Keratinocyte (primary cell): ENCODE measurements around the gene IFT22. TPM values are rescaled to one million over a fixed set of nuclear protein-coding genes. Genes with fewer than 3 reads are reported as not detected.
A peak's percentile ranks its signal among the peaks of the same experiment; 100 is the strongest.

Experiments used
- DNase-seq: peaks from one replicate; pipeline ENCODE4 v3.0.0-alpha.2; 2011; ENCODE audit warnings: low read depth, missing footprints, low spot score
- FAIRE-seq: peaks from 2 replicates; lab custom pipeline; 2011; peaks lifted over from hg19 to GRCh38; lab: Jason Lieb, UNC
- H2AFZ ChIP-seq: 2 replicates; pipeline ENCODE4 v1.6.0; 2012; ENCODE audit warnings: low read length, control low read depth, inconsistent platforms; ENCODE audit not compliant: control insufficient read depth
- H3K27ac ChIP-seq: 2 replicates; pipeline ENCODE4 v1.5.1; 2011; ENCODE audit warnings: low read length; ENCODE audit not compliant: control insufficient read depth, insufficient read depth
- H3K27me3 ChIP-seq: 3 replicates; pipeline ENCODE4 v1.6.0; 2011; ENCODE audit warnings: low read length; ENCODE audit not compliant: control insufficient read depth, insufficient read depth; ENCODE audit errors: extremely low read depth
- H3K36me3 ChIP-seq, 2 experiments: 2 replicates in 1 of 2; 3 replicates in 1 of 2; pipeline ENCODE4 v1.5.1; 2011; ENCODE audit warnings: low read length in 2 of 2, mild to moderate bottlenecking in 1 of 2; ENCODE audit not compliant: control insufficient read depth in 2 of 2, insufficient read depth in 2 of 2; ENCODE audit errors: extremely low read depth in 1 of 2
- H3K4me1 ChIP-seq: 3 replicates; pipeline ENCODE4 v1.5.1; 2011; ENCODE audit warnings: low read length; ENCODE audit not compliant: control insufficient read depth, insufficient read depth; ENCODE audit errors: extremely low read depth
- H3K4me2 ChIP-seq: 3 replicates; pipeline ENCODE4 v1.6.0; 2011; ENCODE audit warnings: low read depth, low read length; ENCODE audit not compliant: control insufficient read depth, insufficient read depth; ENCODE audit errors: extremely low read depth
- H3K4me3 ChIP-seq, 3 experiments: fragments of 200-600 bp in 1 of 3; sonication (generic) in 1 of 3; 2 replicates in 2 of 3; 3 replicates in 1 of 3; pipeline ENCODE4 v1.5.1; 2011 to 2016; ENCODE audit warnings: low read length in 3 of 3, mild to moderate bottlenecking in 3 of 3, control low read depth in 2 of 3, inconsistent platforms in 1 of 3, low read depth in 1 of 3, mixed read lengths in 1 of 3, mixed run types in 1 of 3, moderate library complexity in 1 of 3; ENCODE audit not compliant: control insufficient read depth in 2 of 3, insufficient read depth in 2 of 3; ENCODE audit errors: extremely low read depth in 1 of 3
- H3K79me2 ChIP-seq: 2 replicates; pipeline ENCODE4 v1.6.0; 2012; ENCODE audit warnings: low read length; ENCODE audit not compliant: control insufficient read depth, insufficient read depth
- H3K9ac ChIP-seq: 3 replicates; pipeline ENCODE4 v1.6.0; 2011; ENCODE audit warnings: low read length; ENCODE audit not compliant: control insufficient read depth, insufficient read depth; ENCODE audit errors: extremely low read depth
- H3K9me1 ChIP-seq: 3 replicates; pipeline ENCODE4 v1.6.0; 2011; ENCODE audit warnings: low read length; ENCODE audit not compliant: control insufficient read depth, insufficient read depth; ENCODE audit errors: extremely low read depth
- H3K9me3 ChIP-seq: 2 replicates; pipeline ENCODE4 v1.5.1; 2012; ENCODE audit warnings: low read depth, low read length; ENCODE audit not compliant: control insufficient read depth
- H4K20me1 ChIP-seq: 3 replicates; pipeline ENCODE4 v1.6.0; 2011; ENCODE audit warnings: low read length; ENCODE audit not compliant: control insufficient read depth, insufficient read depth; ENCODE audit errors: extremely low read depth
- CTCF ChIP-seq, 3 experiments: IDR thresholded peaks in 1 of 3; conservative IDR thresholded peaks in 1 of 3; optimal IDR thresholded peaks in 1 of 3; 2 replicates in 2 of 3; 3 replicates in 1 of 3; pipeline versions ENCODE3 to v1.5.1; 2011; ENCODE audit warnings: low read length in 3 of 3, mild to moderate bottlenecking in 3 of 3, moderate library complexity in 2 of 3, control low read depth in 1 of 3, inconsistent platforms in 1 of 3; ENCODE audit not compliant: insufficient read depth in 2 of 3; ENCODE audit errors: extremely low read depth in 1 of 3
- EZH2 ChIP-seq: IDR thresholded peaks from one replicate; pipeline ENCODE4 v1.6.1; 2012; ENCODE audit warnings: inconsistent platforms, mild to moderate bottlenecking, low read length, moderate library complexity
- dilution Hi-C: fragments of 300-500 bp; cut with MboI; formaldehyde crosslinking; loops from one replicate; pipeline ENCODE4 v1.7.0; 2020; ENCODE audit warnings: low sequenced_read_pairs; ENCODE audit not compliant: extremely low pct_ligation_motif_present
- polyA plus RNA-seq, 5 experiments: library from polyadenylated mRNA; depleted of rRNA in 3 of 5; stranded (reverse) in 3 of 5; stranded (forward) in 1 of 5; unstranded in 1 of 5; fragments of >200 nt; gene quantifications; 1 replicate in 1 of 5; 2 replicates in 3 of 5; 3 replicates in 1 of 5; pipeline versions ENCODE4 v1.2.1 to v1.2.3, GENCODE V29; 2011 to 2012; ENCODE audit warnings: missing spikeins in 2 of 5, low read depth in 1 of 5, low replicate concordance in 1 of 5

Gene IFT22
- polyA plus RNA-seq, 1 donor (not counting 4 experiments of a cell fraction or from before 2014, with no cell fraction given), result 29.4 TPM

- H3K4me3 ChIP-seq, result no peak overlapping the region
- dilution Hi-C loops, result no loop called here
- TF ChIP-seq EZH2 (peak; percentile 57), CTCF (optimal IDR thresholded peaks at IDR 0.05 in 1 of 3, IDR thresholded peaks at IDR 0.05 in 1 of 3, conservative IDR thresholded peaks at IDR 0.05 in 1 of 3; ENCODE audit: extremely low read depth in 1 of 3, insufficient read depth in 2 of 3, low read length in 3 of 3) (no peak)
- H3K79me2 ChIP-seq, result no peaks in the 10 kb centered on the region
- H3K36me3 ChIP-seq, result no peaks in the 10 kb centered on the region
- no peak for DNase-seq
- no peaks in the 10 kb centered on the region for H3K4me1 ChIP-seq
- H3K9me1 ChIP-seq, result no peaks in the 10 kb centered on the region
- no peak overlapping the region for H3K4me2 ChIP-seq
- H3K9ac ChIP-seq, result no peak overlapping the region
- H3K9me3 ChIP-seq, result peaks cover 8% of the 10 kb centered on the region
- H3K27me3 ChIP-seq, result peaks cover 55% of the 10 kb centered on the region
- H3K27ac ChIP-seq, result no peak overlapping the region
- no peaks in the 10 kb centered on the region for H4K20me1 ChIP-seq
- no peak for FAIRE-seq
- H2AFZ ChIP-seq, result no peak overlapping the region
These were observed 20.9 kb downstream of the IFT22 start for GRCh38 chr7:101300465-101301376.

- peaks cover 55% of the 10 kb centered on the region for H3K27me3 ChIP-seq
- H2AFZ ChIP-seq, result no peak overlapping the region
- no peak for FAIRE-seq
- H3K79me2 ChIP-seq, result no peaks in the 10 kb centered on the region
- H3K36me3 ChIP-seq, result no peaks in the 10 kb centered on the region
- no peak overlapping the region for H3K27ac ChIP-seq
- TF ChIP-seq CTCF (optimal IDR thresholded peaks at IDR 0.05 in 1 of 3, IDR thresholded peaks at IDR 0.05 in 1 of 3, conservative IDR thresholded peaks at IDR 0.05 in 1 of 3; ENCODE audit: extremely low read depth in 1 of 3, insufficient read depth in 2 of 3, low read length in 3 of 3) (no peak), EZH2 (peak; percentile 79)
- peaks cover 8% of the 10 kb centered on the region for H3K9me3 ChIP-seq
- no peak for DNase-seq
- no peaks in the 10 kb centered on the region for H4K20me1 ChIP-seq
- H3K9ac ChIP-seq, result no peak overlapping the region
- H3K9me1 ChIP-seq, result no peaks in the 10 kb centered on the region
- H3K4me2 ChIP-seq, result no peak overlapping the region
- dilution Hi-C loops, result no loop called here
- no peaks in the 10 kb centered on the region for H3K4me1 ChIP-seq
- no peak overlapping the region for H3K4me3 ChIP-seq
These were observed 21.8 kb downstream of the IFT22 start for GRCh38 chr7:101299511-101300464.
